Stimulated activated CD4-positive, alpha-beta T cell treated with anti-CD3 and anti-CD28 coated beads, Interleukin-1b, Interleukin-23, amount 100 ng/mL, for 24 hours (primary cell): Measurements from ENCODE around the gene COMMD7.

ENCODE experiments used
- DNase-seq, 4 experiments: peaks; one replicate each; pipeline ENCODE4 v3.0.0-alpha.2; 2020; ENCODE audit warnings: low read depth in 4 of 4, low spot score in 1 of 4

Gene COMMD7

GRCh38 chr20:32680544-32681174 lies 62.6 kb downstream of the COMMD7 start:
- DNase-seq: no peak

- DNase-seq: no peak
These were observed 64.3 kb downstream of the COMMD7 start for GRCh38 chr20:32678948-32679347.

- DNase-seq: no peak
These were observed 67.9 kb downstream of the COMMD7 start for GRCh38 chr20:32675223-32675975.

GRCh38 chr20:32674362-32674789 lies 68.9 kb downstream of the COMMD7 start:
- peak; percentile 34 to 65 (median 56) for DNase-seq

- DNase-seq: no peak
These were observed 70.0 kb downstream of the COMMD7 start for GRCh38 chr20:32672982-32673851.

- DNase-seq: no peak
These were observed 70.8 kb downstream of the COMMD7 start for GRCh38 chr20:32672394-32672981.

- no peak for DNase-seq
These were observed 72.4 kb downstream of the COMMD7 start for GRCh38 chr20:32670773-32671455.

- DNase-seq: no peak
These were observed 76.2 kb downstream of the COMMD7 start for GRCh38 chr20:32667027-32667426.

- no peak for DNase-seq
These were observed 78.5 kb downstream of the COMMD7 start for GRCh38 chr20:32664678-32665159.

- DNase-seq: no peak
These were observed 79.1 kb downstream of the COMMD7 start for GRCh38 chr20:32664012-32664677.

GRCh38 chr20:32663335-32664011 lies 79.8 kb downstream of the COMMD7 start:
- no peak for DNase-seq

- DNase-seq: no peak
These were observed 81.3 kb downstream of the COMMD7 start for GRCh38 chr20:32661820-32662528.

GRCh38 chr20:32660661-32661060 lies 82.6 kb downstream of the COMMD7 start:
- no peak for DNase-seq

GRCh38 chr20:32656827-32657226 lies 86.4 kb downstream of the COMMD7 start:
- no peak for DNase-seq

- DNase-seq: no peak
These were observed 87.3 kb downstream of the COMMD7 start for GRCh38 chr20:32655903-32656512.

- peak; percentile 72 to 81 (median 80) for DNase-seq
These were observed 90.3 kb downstream of the COMMD7 start for GRCh38 chr20:32652739-32653526.
